Sigmoid colon (tissue), 7 donors: ENCODE data around the gene KRTAP20-3. TPM values are rescaled to one million over a fixed set of nuclear protein-coding genes. Genes with fewer than 3 reads are reported as not detected.

Source experiments
- DNase-seq: peaks from one replicate; pipeline ENCODE4 v3.0.0-alpha.2; 2019
- H3K27ac ChIP-seq, 4 donors: fragments of 200-600 bp; sonication (generic); one replicate each; pipeline ENCODE4 v1.5.1; 2016 to 2019; ENCODE audit warnings: mild to moderate bottlenecking in 1 of 4
- H3K27me3 ChIP-seq, 3 donors: fragments of 200-600 bp; sonication (generic); one replicate each; pipeline ENCODE4 v1.5.1; 2019; ENCODE audit warnings: mild to moderate bottlenecking in 1 of 3
- H3K36me3 ChIP-seq, 4 donors: fragments of 200-600 bp; sonication (generic); one replicate each; pipeline ENCODE4 v1.5.1; 2016 to 2019
- H3K4me1 ChIP-seq, 4 donors: fragments of 200-600 bp; sonication (generic); one replicate each; pipeline ENCODE4 v1.5.1; 2017 to 2019
- H3K4me3 ChIP-seq, 4 donors: fragments of 200-600 bp; sonication (generic); one replicate each; pipeline ENCODE4 v1.5.1; 2017 to 2019; ENCODE audit warnings: mild to moderate bottlenecking in 2 of 4, moderate library complexity in 1 of 4
- H3K9me3 ChIP-seq, 4 donors: fragments of 200-600 bp in 3 of 4; sonication (generic) in 3 of 4; one replicate each; pipeline versions ENCODE4 v1.5.1 to v1.6.1; 2013 to 2019
- CTCF ChIP-seq, 4 experiments: fragments of 450-650 bp in 3 of 4; fragments of 200-600 bp in 1 of 4; IDR thresholded peaks; one replicate each; pipeline ENCODE4 v1.5.1; 2016 to 2019; ENCODE audit warnings: antibody characterized with exemption in 4 of 4, mild to moderate bottlenecking in 3 of 4, moderate library complexity in 2 of 4
- EP300 ChIP-seq, 4 donors: sonication (generic); formaldehyde crosslinking; IDR thresholded peaks; one replicate each; pipeline ENCODE4 v1.6.1; 2017; ENCODE audit warnings: antibody characterized with exemption in 4 of 4
- POLR2A ChIP-seq, 2 donors: fragments of 450-650 bp; IDR thresholded peaks; one replicate each; pipeline ENCODE4 v1.6.1; 2016; ENCODE audit warnings: antibody characterized with exemption in 2 of 2, mild to moderate bottlenecking in 2 of 2, moderate library complexity in 2 of 2
- POLR2AphosphoS5 ChIP-seq, 4 donors: sonication (generic); formaldehyde crosslinking; IDR thresholded peaks; one replicate each; pipeline ENCODE4 v1.6.1; 2017; ENCODE audit warnings: antibody characterized with exemption in 4 of 4
- WGBS, 2 donors: extraction: QIAGEN DNeasy Blood & Tissue Kit; methylation state at CpG; one replicate each; pipeline ENCODE4 v1.1.7; 2013; 5-methylcytosine and 5-hydroxymethylcytosine counted together
- intact Hi-C: fragments of 100-400 bp; cut with DNase I; formaldehyde crosslinking; loops from one replicate; pipeline ENCODE4 v1.15.1; 2023
- polyA plus RNA-seq, 3 donors: library from polyadenylated mRNA; stranded (reverse); fragments of 200-250 nt; gene quantifications; one replicate each; pipeline ENCODE4 v1.2.3, GENCODE V29; 2013
- total RNA-seq, 4 donors: library from RNA; depleted of rRNA; stranded (reverse); fragments of >200 nt; gene quantifications; one replicate each; pipeline ENCODE4 v1.1.0, GENCODE V29; 2016
- donor health status: healthy with polysubstance abuse.
- donor health status: Bipolar disorder and iron deficiency.
- donor health status: healthy.

The KRTAP20-3 gene
- total and polyA plus RNA-seq, 7 donors, result not detected

- DNase-seq, result no peak
- intact Hi-C loops, result no loop called here
- 63 to 66% methylated on average over 2 of the region's 2 CpGs for WGBS, 2 donors
- Histone ChIP-seq H3K4me3 (no peak within 1 kb of the TSS), H3K9me3 (no peaks in the 10 kb centered on the region), H3K4me1 (no peaks in the 10 kb centered on the region), H3K27me3 (no peaks in the 10 kb centered on the region), H3K36me3 (no peaks in the 10 kb centered on the region), H3K27ac (no peak within 1 kb of the TSS)
- TF ChIP-seq CTCF (IDR thresholded peaks at IDR 0.05) (no peak), POLR2AphosphoS5 (IDR thresholded peaks at IDR 0.05) (no peak), POLR2A (IDR thresholded peaks at IDR 0.05) (no peak), EP300 (IDR thresholded peaks at IDR 0.05) (no peak)
Measured at GRCh38 chr21:30613836-30614235, 28.8 kb upstream of the KRTAP20-3 start, which contains the start of gene KRTAP6-1. Gene KRTAP6-1 (minus strand): TSS chr21:30613930. CDS start chr21:30613904, 26 bp downstream.

- intact Hi-C loops, result no loop called here
- H3K4me3 ChIP-seq, result no peak overlapping the region
- H3K27me3 ChIP-seq, result no peaks in the 10 kb centered on the region
- no peaks in the 10 kb centered on the region for H3K36me3 ChIP-seq
- H3K4me1 ChIP-seq, result no peaks in the 10 kb centered on the region
- no peak for DNase-seq
- H3K27ac ChIP-seq, result no peak overlapping the region
- TF ChIP-seq POLR2A (IDR thresholded peaks at IDR 0.05) (no peak), CTCF (IDR thresholded peaks at IDR 0.05) (no peak), POLR2AphosphoS5 (IDR thresholded peaks at IDR 0.05) (no peak), EP300 (IDR thresholded peaks at IDR 0.05) (no peak)
- H3K9me3 ChIP-seq, result no peaks in the 10 kb centered on the region
Measured at GRCh38 chr21:30615199-30615598, 27.5 kb upstream of the KRTAP20-3 start.

- Histone ChIP-seq H3K4me3 (no peak within 1 kb of the TSS), H3K27ac (no peak within 1 kb of the TSS), H3K9me3 (no peaks in the 10 kb centered on the region), H3K4me1 (no peaks in the 10 kb centered on the region), H3K36me3 (no peaks in the 10 kb centered on the region), H3K27me3 (no peaks in the 10 kb centered on the region)
- intact Hi-C loops, result no loop called here
- WGBS, 2 donors, result 91 to 95% methylated on average over 2 of the region's 2 CpGs
- TF ChIP-seq EP300 (IDR thresholded peaks at IDR 0.05) (no peak), POLR2A (IDR thresholded peaks at IDR 0.05) (no peak), CTCF (IDR thresholded peaks at IDR 0.05) (no peak), POLR2AphosphoS5 (IDR thresholded peaks at IDR 0.05) (no peak)
- DNase-seq, result no peak
Measured at GRCh38 chr21:30616125-30616524, 26.5 kb upstream of the KRTAP20-3 start, which contains the start of gene KRTAP20-1. Gene KRTAP20-1 (plus strand): TSS chr21:30616425. CDS start chr21:30616455, 30 bp downstream.

GRCh38 chr21:30620080-30620479, 22.6 kb upstream of the KRTAP20-3 start:
- intact Hi-C loops, result no loop called here
- no peaks in the 10 kb centered on the region for H3K36me3 ChIP-seq
- DNase-seq, result no peak
- no peak overlapping the region for H3K4me3 ChIP-seq
- no peaks in the 10 kb centered on the region for H3K9me3 ChIP-seq
- no peak overlapping the region for H3K27ac ChIP-seq
- TF ChIP-seq CTCF (IDR thresholded peaks at IDR 0.05), result no peak
- TF ChIP-seq POLR2AphosphoS5 (IDR thresholded peaks at IDR 0.05), result no peak
- TF ChIP-seq EP300 (IDR thresholded peaks at IDR 0.05), result no peak
- TF ChIP-seq POLR2A (IDR thresholded peaks at IDR 0.05), result no peak
- H3K27me3 ChIP-seq, result no peaks in the 10 kb centered on the region
- no peaks in the 10 kb centered on the region for H3K4me1 ChIP-seq

GRCh38 chr21:30620522-30620921, 22.1 kb upstream of the KRTAP20-3 start, which contains the start of gene KRTAP20-4:
Gene KRTAP20-4 (plus strand): TSS chr21:30620627.
- 81 to 89% methylated on average over 3 of the region's 3 CpGs for WGBS, 2 donors
- H3K4me1 ChIP-seq, result no peaks in the 10 kb centered on the region
- intact Hi-C loops, result no loop called here
- no peaks in the 10 kb centered on the region for H3K9me3 ChIP-seq
- no peak within 1 kb of the TSS for H3K4me3 ChIP-seq
- H3K36me3 ChIP-seq, result no peaks in the 10 kb centered on the region
- no peak for DNase-seq
- H3K27ac ChIP-seq, result no peak within 1 kb of the TSS
- no peak for TF ChIP-seq POLR2A (IDR thresholded peaks at IDR 0.05)
- TF ChIP-seq CTCF (IDR thresholded peaks at IDR 0.05), result no peak
- no peak for TF ChIP-seq EP300 (IDR thresholded peaks at IDR 0.05)
- no peak for TF ChIP-seq POLR2AphosphoS5 (IDR thresholded peaks at IDR 0.05)
- no peaks in the 10 kb centered on the region for H3K27me3 ChIP-seq
